Globus pallidus (tissue), 1 donor: ENCODE results near the gene SLC25A27.

ENCODE experiments used
- DNase-seq: peaks from one replicate; pipeline ENCODE4 v3.0.0-alpha.2; 2015; ENCODE audit warnings: low spot score

Gene SLC25A27

DNA sequence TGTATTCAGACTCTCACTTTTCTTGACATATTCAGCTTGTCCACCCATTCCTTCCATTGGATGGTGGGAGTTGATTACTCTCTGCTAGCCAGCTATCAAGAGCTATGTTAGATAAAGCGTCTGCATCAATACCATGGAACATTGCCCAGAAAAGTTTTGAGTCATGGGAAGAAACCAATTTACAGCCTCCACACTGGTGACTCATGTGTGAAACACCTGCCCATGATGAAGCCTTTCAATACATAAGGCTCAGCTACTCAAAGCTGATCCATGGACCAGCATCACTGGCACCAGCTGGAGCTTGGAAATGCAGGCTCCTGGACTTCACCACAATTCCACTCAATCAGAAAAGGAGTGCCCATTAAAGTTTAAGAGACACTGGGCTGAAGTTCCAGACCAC is 66.3 kb downstream of the SLC25A27 start:
- no peak for DNase-seq

DNA sequence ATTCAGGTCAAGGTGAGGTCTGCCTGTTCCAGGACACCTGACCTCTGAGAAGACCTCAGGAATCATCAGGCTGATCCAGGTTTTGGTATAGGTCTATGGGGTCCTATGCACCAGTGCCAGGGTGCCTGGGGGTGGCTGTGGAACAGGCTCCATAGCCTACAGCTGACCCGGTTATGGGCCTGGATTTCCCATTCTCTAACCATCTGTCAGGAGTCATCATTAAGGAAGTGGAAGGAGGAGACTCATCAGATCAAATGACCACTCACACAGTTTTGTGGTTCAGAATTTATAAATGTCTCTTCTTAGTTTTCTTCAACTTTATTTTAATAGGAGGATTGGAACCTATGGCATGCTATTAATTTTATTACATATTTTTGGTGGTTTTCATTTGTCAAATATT is 67.6 kb downstream of the SLC25A27 start:
- no peak for DNase-seq
